Stimulated activated CD4-positive, alpha-beta T cell treated with anti-CD3 and anti-CD28 coated beads, Interleukin-12 subunit alpha, Interleukin-12 subunit beta, amount 100 ng/mL, for 24 hours (primary cell): ENCODE results near the gene CDH12.
"Not testable (repeated sequence)": the region's sequence is repeated elsewhere in the genome, so short reads cannot be mapped to it uniquely, and the experiment has no call there.

Source experiments
- DNase-seq, 2 experiments: peaks; one replicate each; pipeline ENCODE4 v3.0.0-alpha.2; 2020; ENCODE audit warnings: low read depth in 2 of 2

Gene CDH12

DNA sequence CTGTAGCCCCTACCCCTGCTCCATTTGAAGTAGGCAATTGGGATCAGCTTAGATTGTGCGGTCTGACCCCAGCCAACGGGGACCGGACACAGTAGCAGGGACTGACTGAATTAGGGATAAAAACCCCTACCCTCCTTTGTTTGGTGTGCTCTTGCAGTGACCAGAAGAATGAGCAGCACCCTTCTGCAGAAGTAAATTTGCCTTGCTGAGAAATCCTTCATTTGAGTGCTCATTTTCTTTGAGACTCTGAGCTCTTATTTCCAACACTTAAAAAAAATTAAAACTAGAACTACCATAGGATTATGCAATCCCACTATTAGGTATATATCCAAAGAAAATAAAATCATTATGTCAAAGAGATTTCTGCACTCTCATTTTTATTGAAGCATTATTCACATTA, 560.0 kb downstream of the CDH12 start:
- no peak for DNase-seq

DNA sequence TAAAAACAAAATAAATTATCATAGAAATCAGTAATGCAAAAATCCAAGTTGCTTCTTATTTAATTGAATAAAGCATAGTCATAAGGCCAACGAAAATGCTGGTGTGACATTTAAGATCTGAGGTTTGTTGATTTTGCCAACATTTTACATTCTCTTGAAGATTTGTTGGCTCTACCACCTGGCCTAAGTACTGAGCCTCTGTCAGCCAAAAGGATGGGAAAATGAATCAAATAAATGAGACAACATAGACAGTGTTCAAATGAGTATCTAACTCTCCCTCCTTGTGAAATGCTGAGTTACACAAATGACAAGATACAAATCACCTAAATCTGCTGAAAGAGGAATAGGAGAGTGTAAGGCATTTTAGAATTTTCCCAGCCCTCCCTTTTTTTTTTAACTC, 575.0 kb downstream of the CDH12 start:
- DNase-seq, result no peak

DNA sequence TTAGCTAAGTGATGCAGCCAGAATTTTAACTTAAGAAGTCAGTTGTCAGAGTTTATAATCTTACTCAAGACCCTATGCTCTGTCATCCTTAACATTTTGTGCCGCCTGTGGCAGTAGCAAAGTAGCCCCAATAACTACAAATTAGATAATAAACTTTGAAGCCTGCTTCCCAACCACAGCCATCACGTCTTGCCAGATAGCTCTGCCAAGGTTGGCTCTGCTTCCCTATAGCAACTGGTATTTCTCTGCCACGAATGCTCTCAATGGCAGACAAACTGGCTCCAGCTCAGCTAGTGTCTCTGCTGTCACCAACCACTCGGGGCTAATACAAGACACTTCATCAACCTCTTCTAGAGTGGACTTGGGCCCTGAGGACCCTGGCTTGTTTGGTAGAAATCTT, 576.1 kb downstream of the CDH12 start:
- no peak for DNase-seq

DNA sequence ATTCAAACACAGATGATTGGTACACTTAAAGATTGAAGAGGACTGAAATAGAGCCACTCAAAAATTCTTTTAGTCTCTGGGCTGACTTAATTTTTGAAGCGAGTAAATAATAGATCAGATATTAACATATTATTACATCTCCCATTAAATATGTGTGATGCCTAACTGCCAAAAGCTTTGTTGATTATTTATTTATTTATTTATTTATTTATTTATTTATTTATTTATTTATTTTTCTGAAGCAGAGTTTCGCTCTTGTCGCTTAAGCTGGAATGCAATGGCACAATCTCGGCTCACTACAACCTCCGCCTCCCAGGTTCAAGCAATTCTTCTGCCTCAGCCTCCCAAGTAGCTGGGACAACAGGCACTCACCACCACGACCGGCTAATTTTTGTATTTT, 587.3 kb downstream of the CDH12 start:
- DNase-seq, result not testable (repeated sequence)

DNA sequence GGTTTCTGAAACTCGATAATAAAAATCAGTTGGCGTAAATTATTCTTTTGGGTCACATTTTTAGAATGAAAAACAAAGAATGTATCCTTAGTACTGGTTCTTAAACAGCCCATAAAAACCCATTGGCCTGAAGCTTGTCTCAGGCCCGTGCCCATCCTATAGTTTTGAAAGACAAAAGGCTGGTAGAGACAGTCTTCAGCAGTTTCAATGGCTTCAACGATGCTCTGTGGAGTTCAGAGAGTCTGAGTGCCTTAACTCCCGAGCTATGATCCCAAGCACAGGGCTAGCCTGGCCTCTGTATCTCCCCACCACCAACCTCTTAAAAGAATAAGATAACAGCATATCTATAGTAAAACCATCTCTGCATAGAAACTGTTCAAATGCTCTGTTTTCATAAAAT, 595.0 kb downstream of the CDH12 start:
- no peak for DNase-seq

DNA sequence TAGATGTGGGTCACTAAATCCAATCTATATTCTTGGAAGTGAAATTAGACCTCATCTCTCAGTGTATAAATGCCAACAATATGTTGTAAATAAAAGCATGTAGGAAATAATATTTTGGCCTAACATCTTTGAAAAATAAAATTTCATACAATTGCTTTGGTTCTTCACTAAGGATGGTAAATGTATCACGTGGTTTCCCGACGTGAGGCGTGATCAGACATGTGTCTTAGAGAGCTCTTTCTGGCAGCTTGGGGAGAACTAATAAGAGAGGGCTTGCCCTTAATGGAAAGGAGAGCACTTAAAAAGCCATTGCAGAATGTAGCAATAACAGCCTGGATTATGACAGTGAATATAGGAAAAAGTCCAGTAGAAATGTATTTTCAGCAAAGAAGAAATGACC, 602.6 kb downstream of the CDH12 start:
- DNase-seq, result no peak

DNA sequence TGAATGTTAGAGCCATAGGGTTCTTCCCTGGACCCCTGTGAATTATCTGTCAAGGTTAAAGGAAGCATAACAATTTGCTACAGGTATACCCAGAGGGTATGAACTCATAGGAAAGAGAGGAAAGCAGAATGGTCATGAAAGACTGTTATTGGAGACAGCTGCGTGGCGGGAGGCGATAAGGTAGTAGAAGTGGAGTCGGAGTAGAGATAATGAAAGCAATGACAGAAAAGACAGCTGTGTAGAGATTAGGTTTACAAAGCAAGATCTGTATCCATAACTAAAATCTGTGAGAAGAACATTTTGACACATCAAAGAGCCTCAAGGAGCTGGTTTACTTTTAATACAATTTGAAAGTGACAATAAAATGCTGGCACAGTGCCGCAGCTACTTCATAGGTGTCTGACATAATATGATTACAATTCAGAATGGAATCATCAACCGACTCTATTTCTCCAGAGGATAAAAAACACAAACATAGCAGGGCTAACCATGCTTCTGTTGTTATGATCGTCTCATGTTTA, 603.9 kb downstream of the CDH12 start:
- DNase-seq, result no peak

DNA sequence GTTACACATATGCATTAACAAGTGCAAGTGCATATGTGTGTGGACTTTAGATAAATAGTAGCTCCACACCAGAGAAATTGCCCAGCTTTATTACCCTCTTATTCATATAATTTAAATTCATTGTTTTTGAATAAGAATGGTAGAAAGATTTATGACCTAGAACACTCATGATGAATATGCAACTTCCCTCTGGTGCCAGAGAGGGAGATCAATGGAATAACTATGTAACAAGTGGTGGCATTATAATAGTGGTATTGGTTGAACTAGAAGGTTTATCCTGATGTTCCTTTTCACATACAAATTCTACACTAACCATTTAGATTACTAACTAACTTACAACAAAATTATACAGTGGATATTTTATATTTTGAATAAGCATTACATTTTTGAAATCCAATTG, 607.4 kb downstream of the CDH12 start:
- DNase-seq, result no peak

DNA sequence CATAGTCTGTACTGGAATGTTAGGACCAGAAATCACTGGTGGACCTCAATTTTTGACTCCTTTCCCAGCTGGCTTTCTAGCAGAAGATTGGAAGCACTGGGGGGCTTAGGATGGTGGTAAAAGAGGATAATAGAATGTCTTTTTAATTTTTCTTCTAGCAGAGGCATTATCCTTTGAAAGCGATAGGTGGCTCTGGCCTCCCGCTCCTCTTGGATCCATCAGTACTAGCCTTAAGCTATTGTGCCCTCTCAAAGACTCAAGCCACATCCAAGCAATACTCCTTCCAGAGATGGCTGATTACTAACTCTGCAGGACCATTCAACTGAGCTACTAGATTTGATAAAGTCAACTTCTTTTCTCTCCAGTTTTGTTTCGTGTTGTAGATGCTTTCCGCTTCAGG, 610.6 kb downstream of the CDH12 start:
- no peak for DNase-seq

DNA sequence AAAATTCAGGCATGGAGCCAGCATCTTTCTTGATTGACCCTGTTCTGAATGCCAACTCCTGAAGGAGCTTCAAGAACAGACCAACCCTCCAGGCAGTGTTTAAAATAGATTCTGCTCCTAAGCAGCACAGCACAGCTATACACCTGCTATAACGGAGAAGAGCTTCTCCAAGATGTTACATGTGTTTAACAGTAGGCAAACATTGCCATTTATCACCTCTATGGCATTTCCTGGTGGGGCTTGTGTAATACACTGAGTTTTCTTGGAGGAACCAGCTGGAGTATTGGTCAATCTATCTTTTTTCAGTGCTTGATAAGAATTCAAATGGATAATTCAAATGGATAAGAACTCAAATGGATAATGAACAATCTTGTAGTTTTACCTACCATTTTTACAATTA, 615.1 kb downstream of the CDH12 start:
- DNase-seq, result no peak

DNA sequence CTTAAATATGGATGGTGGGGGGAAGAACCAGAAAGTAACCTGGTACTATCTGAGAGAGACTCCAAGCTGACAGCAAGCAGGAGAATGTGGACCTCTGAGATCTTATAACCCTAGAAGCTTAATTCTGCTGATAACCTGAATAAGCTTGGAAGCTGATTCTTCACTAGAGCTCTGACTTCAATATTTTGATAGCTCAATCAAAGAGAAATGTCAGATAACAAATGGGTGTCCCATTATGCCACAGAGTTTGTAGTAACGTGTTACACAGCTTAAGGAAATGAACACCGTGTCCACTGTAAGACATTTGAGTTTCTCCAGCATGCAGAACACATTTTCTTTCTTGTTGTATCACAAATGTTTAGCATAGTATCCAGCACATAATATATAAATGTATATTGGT, 626.7 kb downstream of the CDH12 start:
- no peak for DNase-seq

DNA sequence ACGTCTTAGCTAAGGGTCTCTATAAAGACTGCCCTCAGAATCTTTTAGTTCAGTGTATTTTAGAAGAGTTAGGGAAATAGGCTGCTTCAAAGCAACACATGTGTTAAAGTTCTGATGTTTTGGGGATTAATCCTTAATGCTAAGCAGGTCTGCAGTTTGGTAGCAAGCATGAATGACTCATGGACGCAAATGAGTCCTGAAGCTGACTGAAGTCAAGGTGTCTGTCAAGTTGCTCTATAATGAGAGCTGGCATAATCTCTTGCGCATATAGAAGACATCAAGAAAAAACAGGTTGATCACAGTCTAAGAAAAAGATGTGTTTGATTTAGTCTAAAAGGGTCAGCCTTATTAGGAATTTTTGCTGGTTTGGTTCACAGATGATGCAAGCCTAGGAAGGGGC, 630.1 kb downstream of the CDH12 start:
- DNase-seq, result no peak

DNA sequence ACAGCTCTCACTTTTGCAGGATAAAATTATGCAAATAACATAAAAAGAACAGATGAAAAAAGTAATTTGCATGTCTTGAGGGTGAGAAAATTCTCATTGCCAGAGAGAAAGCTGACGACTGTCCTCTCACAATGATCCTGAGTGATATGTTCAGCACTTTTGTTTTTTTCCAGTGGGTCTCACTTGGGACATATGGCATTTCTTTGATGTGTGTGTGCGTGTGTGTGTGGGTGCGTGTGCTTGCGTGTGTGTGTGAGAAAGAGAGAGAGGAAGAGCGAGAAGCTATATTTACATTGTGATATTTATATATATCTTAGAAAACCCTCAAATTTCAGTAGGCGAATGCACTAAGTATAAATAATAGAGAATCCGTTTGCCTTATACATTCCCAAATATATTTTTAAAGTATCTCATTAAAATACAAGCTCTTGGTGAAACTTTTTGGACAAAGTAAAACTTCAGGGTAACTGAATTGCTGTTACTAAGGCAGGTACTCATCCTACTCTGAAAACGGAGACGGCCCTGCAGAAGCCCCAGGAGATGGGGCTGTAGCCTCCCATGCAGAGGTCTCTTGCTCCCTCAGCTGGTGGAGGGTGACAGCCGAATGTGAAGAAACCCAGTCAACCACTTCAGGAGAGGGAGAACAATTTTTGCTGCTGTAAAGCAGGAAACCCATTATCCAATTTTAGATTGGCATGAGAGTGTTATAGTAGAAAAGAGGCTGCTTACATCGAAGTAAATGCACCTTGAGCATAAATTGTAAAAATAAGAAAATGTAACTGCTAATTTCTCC, 639.2 kb downstream of the CDH12 start:
- not testable (repeated sequence) for DNase-seq

DNA sequence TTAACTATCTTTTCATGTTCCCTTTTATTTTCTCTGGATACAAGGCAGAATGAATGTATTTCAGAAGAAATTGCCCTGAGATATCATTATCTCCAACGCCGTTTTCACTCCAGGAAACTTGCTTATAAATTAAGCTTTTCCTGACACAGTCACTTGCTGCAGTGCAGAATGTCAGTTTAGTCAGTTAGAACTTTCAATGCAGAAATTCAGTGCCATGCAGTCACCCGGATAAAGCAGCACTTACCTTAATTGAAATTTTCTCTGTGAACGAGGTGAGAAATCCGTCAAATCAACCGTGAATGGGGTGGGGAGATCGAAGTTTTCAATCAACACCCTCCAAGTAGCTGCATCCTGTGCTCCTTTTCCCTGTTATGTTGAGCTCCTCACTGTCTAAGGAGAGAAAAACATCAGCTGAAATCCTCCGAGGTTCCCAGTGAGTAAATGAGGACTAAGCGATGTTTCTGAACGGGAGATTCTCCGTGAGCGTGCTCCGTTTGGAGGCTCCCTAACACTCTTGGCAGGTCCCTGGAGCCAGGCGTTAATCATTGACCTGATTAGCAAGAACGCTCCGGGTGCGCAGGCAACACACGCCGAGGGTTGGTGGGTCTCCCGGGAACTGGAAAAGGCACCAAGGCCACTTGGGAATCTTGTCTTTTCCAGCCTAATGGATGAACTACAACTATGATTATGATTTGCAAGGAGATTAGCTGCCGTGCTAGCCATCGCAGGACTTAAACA, 640.7 kb downstream of the CDH12 start:
- DNase-seq, result not testable (repeated sequence)

DNA sequence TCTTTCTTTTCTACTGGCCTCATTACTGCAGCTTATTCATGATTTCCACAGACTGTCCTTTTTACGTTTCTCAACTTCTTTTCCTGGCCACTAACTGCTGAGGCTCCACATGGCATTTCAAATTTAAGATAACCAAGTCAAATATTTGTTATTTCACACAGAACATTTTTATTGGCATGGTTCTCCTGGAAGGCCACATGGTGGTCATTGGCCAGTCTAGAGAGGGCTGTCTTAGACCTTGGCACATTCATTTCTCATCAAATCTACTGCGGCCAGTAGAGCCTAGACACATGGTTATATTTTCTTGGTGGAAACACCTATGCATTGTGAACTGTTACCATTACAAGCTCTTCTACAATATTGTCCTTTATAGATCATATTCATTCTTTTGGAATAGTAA, 644.7 kb downstream of the CDH12 start:
- not testable (repeated sequence) for DNase-seq

DNA sequence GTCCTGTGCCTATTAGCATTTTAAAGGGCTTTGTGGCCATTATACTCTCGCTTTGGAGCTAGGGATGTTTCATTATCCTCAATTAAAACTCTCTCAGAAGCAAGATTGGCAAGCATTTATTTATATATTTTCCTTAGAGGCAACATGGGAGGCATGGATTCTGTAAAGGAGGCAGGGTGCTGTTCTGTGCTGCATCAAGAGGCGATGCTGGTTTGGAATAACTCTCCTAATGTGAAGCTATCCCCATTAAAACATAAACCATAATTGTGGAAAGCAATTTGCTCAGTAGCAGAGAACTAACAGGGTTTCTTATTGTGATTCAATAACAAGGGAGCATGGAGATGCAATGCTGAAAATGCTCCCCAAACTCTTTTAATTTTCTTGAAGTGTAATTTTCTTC, 664.5 kb downstream of the CDH12 start:
- not testable (repeated sequence) for DNase-seq

DNA sequence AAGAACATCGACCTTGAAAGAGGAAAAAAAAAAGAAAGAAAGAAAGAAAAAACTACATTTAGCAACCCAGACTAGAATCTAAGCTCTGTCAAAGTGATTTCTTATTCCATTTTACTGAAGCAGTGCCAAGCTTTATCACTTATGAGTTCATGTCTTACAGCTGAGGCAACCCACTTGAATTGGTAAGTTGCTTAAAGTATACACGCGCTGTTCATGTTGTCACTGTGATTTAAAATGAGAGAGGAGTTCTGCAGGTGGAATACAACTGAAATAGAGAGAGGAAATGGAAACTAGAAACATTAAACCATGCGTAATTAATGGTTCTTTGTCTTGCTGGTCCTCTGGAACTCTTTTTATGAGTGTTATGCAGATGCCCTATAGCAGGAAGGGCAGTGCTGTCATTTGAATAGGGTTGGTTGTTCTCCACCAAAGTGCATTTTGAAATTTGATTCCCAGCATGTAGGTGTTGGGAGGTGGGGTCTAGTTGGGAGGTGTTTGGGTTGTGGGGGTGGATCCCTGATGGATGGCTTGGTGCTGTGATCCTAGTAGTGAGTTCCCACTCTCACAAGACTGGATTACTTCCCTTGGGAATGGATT, 665.4 kb downstream of the CDH12 start:
- DNase-seq, result not testable (repeated sequence)

DNA sequence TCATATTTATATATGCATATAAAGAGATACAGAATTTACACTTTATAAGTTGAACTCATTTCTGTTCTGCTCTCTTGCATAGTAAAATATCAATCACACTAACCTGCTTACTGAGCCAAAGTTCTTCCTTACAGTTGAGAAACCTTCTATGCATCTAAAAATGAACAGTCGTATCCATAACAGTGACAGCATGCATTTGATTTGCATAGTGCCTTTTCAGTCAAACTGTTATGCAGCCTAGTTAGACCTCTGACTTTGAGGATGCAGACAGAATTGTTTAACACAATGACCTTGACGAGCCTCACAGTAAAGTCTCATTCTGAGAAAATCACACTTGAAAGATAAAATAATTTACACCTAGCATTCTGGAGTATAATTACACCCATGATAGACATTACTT, 683.9 kb downstream of the CDH12 start:
- not testable (repeated sequence) for DNase-seq

DNA sequence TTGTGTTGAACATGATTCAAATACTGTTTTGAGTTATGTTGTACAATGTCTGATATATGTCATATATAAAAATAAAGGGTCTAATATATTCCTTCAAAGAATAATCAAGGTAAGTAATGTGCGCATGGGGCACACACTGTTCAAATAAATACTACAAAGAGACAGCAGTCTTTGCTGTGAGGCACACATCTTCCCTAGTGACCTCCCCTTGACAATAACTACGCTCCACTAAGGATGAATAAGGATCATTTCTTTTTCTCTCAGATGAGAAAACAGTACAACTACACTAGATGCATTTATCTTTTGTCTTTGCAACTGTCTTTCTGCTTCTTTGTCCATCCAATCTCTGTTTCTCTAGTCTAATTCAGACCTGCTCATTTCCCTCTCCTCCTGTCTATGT, 684.4 kb downstream of the CDH12 start:
- not testable (repeated sequence) for DNase-seq

DNA sequence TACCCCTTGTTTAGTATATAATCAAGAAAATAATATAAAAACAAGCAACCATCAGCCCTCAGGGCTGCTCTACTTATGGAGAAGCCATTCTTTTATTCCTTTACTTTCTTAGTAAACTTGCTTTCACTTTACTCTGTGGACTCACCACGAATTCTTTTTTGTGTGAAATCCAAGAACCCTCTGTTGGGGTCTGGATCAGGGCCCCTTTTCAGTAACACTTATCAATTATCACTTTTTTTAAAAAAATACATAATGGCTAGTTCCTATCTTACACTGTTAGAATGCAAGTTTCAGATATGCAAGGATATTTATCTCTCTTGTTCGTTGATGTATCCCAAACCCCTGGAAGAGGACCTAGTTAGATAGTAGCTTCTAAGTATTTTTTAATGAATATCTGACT, 687.2 kb downstream of the CDH12 start:
- not testable (repeated sequence) for DNase-seq

DNA sequence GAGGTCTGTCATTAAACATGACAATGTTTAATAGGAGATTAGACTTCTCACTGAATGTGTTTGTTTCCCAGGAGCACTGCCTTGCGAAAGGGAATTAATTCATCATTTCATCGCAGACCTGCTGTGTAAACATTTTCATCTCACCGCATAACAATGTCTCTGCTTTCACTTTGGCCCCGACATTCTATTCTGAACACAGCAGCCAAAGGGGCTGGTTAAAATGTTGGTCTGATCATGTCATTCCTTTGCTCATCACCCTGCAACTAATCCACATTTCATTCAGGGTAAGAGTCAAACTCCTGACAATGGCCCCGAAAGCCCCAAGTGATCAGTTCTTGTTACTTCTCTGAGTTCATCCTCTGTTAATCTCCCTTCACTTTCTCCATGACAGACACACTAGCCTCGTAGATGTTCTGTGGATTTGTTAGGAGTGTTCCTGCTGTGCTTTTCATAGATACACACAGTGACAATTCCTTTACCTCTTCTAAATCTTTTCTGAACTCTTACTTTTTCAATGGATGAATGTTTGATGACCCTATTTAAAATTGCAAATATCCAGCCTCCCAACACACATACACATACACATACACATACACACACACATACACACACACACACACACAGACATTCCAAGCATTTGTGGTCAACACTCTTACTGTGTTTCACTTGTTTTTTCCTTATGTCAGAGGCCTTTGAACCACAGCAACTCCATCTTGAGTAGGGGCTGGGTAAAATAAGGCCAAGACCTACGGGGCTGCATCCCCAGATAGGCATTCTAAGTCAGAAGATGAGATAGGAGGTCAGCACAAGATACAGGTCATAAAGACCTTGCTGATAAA, 688.0 kb downstream of the CDH12 start:
- not testable (repeated sequence) for DNase-seq

DNA sequence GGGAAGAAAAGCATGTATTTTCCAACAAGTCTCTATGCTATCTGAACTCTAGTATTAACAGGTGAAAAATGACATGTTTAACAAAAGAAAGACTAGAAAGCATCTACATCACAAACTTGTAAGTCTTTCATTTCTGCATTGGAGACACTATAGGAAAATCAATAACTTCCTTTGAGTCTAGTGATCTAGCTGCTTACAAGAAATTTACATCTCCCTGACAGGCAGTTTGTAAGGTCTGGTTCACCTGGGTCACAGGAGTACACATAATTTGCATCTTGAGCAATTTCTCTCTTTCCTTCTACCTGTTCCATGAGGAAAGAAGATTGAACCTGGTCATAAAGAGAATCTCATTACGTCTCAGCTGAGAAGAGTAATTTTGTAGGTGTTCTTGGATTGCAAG, 696.2 kb downstream of the CDH12 start:
- not testable (repeated sequence) for DNase-seq
